GM18526 (cell line): ENCODE data around the gene COL6A2.

Experiments used
- POLR2A ChIP-seq: IDR thresholded peaks from 3 replicates; pipeline ENCODE4 v1.6.1; 2011; ENCODE audit not compliant: insufficient read length; ENCODE audit errors: extremely low read depth

COL6A2 gene

DNA sequence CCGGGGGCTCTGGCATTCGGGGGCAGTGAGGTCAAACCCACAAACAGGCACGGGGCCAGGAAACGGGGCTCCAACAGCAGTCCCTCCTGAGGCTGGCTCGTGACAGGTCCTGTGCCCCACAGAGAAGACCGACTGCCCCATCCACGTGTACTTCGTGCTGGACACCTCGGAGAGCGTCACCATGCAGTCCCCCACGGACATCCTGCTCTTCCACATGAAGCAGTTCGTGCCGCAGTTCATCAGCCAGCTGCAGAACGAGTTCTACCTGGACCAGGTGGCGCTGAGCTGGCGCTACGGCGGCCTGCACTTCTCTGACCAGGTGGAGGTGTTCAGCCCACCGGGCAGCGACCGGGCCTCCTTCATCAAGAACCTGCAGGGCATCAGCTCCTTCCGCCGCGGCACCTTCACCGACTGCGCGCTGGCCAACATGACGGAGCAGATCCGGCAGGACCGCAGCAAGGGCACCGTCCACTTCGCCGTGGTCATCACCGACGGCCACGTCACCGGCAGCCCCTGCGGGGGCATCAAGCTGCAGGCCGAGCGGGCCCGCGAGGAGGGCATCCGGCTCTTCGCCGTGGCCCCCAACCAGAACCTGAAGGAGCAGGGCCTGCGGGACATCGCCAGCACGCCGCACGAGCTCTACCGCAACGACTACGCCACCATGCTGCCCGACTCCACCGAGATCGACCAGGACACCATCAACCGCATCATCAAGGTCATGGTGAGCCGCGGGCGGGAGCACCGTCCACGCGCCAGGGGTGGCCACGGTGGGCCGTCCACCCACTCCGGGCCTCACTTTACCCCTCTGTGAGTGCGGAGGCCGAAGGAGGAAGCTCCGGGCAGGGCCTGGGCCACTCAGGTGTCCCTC is 14.2 kb downstream of the COL6A2 start:
- no peak for TF ChIP-seq POLR2A

DNA sequence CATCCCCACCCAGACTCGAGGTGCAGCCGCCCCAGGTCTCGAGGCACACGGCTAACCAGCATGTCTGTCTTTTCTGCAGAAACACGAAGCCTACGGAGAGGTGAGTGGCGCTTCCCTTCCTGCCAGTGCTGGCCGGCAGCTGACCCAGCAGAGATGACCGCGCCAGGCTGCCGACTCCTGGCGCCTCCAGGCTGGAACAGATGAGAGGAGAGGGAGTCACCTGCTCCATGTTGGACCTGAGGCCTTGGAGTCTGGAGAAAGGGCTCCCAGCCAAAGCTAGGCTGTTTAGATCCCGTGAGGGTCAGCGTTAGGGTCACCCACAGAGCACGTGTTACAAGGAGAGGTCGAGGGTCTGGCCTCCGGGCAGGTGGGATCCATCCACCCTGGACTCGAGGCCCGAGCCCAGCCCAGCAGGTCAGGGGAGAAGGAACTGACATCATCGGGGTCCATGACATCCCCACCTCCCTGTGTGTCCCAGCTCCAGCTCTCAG is 14.9 kb downstream of the COL6A2 start:
- no peak for TF ChIP-seq POLR2A

DNA sequence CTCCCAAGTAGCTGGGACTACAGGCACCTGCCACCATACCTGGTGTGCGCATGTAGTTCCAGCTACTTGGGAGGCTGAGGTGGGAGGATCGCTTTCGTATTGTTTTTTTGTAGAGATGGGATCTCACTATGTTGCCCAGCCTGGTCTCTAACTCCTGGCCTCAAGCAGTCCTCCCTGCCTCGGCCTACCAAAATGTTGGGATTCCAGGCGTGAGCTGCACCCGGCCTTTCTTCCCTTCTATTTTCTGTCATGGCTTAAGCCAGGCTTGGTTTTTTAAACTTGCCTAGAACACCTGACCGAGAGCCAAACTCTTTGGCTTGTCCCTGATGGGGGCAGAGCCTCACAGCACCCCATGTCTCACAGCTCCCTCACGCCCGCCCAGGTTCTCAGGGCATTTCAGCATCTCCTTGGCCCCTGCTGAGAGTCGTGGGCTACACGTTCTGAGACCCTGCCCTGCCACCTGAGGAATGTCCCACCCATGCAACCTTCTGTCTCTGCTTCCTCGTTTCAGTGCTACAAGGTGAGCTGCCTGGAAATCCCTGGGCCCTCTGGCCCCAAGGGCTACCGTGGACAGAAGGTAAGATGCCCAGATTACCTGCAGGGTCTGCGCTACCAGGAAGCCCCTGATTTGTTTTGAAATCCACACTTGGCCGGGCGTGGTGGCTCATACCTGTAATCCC is 15.7 kb downstream of the COL6A2 start:
- no peak for TF ChIP-seq POLR2A

DNA sequence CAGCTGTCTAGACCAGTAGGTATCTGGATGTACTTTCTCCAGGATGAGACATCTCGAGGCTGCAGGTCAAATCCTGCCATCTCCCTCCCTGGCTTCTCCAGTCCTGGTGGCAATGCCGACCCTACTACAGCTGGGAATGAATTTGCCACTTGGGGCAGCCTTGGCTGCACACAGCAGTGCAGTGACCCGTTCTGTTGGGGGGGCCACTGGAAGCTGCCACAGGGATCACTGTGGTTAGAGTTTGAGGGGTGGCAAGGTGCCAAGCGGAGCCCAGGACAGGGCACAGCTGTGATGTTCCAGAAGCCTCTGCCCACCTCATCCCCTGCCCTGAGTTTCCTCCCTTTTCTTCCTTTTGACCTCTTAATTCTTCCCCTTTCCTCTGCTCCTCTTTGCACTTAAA is 17.1 kb downstream of the COL6A2 start:
- no peak for TF ChIP-seq POLR2A

DNA sequence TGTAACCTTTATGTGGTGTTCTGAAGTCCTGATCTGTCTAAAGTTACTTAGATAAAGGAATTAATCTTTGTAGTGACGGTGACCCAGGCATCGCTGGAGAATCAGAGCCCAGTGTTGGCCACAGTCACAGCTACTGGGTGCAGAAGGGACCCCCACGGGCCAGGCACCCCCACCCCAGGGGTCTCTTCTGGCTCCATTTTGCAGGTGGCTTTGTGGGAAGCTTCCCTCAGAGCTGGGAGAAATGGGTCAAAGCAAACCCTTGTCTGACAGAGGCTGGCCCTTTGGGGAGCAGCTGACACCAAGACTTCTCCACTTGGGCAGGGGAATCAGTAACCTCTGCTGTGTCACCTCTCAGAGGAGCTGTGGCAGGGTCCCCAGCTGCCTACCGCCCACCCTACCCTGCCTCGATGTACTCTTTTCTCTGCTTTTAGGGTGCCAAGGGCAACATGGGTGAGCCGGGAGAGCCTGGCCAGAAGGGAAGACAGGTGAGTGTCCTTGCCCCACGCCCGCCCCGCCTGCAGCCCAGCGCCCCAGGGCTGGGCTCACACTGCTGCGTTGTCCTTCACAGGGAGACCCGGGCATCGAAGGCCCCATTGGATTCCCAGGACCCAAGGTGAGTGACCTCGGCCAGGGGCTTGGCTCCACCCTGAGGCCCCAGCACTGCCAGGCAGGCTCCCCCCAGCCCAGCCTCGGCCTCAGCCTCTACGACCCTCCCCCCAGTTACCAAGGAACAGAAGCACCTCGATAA is 17.7 kb downstream of the COL6A2 start:
- TF ChIP-seq POLR2A: no peak

DNA sequence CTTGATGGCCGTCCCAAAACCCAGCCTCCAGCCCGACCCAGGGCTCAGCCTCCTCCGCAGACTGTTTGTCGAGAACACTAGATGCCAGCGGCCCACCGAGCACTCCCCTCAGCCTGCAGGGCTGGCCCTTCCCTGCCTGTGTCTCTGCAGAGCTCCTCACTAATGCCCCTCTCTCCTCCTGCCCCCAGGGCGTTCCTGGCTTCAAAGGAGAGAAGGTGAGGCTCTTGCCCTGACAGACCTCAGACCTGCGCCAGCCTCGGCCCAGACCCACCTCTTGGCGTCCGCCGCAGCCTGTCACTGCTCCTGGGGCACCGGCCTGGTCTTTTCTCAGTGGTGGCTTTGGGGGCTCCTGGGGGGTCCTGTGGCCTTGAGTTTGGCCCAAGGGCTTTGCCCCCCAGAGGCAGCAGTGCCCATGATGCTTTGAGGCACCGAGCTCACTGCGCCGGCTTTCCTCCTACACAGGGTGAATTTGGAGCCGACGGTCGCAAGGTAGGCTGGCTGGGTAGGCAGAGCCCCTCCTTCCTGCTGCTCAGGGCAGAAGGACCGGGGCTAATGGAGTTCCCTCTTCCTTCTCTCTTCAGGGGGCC is 18.4 kb downstream of the COL6A2 start:
- no peak for TF ChIP-seq POLR2A

DNA sequence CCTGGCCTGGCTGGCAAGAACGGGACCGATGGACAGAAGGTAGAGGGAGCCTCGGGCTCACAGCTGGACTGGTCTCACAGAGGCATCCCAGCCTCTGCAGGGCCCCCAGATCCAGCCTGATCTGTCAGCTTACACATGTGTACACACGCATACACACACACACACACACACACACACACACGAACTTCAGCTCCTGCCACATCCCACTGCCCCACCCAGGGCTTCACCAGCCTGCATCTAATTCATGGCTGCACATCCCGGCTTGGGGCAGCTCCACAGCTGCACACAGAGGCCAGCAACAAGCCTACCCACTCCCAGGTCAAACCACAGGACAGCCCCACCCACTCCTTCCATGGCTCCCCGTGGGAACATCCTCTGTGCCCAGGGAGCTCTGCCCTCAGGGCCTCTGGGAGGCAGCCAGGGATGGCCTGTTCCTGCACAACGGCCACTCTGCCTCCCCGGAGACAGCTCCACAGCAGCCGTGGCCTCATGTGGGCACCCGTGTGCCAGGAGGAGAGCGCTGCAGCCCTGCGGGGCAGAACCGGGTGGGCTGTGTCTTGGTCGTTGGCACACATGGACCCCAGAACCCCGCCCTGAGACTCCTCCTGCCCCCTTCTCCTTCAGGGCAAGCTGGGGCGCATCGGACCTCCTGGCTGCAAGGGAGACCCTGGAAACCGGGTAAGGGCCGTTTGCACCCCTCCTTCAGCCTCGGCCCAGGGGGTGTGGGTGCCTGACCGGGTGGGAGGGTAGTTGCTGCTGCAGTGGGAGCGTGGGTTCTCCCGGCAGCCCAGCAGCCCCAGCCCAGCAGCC is 19.1 kb downstream of the COL6A2 start:
- no peak for TF ChIP-seq POLR2A

DNA sequence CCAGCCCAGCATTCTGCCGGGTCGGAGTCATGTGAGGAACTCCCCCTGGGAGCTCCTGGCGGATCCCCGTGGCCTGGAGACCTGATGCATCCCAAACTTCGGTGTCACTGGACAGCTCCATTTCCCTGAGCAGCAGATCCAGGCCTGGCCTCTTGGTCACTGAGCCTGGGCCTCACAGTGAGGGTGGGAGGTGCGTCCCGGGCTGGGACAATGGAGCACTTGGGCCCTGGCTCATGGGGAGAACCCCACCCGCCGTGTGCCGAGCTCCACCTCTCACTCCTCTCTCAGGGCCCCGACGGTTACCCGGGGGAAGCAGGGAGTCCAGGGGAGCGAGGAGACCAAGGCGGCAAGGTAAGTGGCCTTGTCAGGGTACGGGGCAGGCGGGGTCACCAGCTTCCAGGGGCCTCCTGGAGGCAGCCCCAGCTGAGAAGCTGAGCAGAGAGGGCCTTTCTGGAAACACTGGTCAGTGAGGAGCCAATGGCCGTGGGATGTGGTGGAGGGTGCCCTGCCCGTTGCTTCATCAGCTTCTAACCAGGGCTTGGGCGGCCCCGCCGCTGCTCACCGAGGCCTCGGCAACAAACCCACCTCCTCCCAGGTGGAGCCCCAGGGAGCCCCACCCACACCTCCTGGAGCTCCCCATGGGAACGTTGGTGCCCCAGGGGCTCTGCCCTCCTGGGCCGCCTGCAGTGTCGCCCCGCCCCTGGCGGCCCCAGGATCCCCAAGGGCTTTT is 19.8 kb downstream of the COL6A2 start:
- TF ChIP-seq POLR2A: no peak

DNA sequence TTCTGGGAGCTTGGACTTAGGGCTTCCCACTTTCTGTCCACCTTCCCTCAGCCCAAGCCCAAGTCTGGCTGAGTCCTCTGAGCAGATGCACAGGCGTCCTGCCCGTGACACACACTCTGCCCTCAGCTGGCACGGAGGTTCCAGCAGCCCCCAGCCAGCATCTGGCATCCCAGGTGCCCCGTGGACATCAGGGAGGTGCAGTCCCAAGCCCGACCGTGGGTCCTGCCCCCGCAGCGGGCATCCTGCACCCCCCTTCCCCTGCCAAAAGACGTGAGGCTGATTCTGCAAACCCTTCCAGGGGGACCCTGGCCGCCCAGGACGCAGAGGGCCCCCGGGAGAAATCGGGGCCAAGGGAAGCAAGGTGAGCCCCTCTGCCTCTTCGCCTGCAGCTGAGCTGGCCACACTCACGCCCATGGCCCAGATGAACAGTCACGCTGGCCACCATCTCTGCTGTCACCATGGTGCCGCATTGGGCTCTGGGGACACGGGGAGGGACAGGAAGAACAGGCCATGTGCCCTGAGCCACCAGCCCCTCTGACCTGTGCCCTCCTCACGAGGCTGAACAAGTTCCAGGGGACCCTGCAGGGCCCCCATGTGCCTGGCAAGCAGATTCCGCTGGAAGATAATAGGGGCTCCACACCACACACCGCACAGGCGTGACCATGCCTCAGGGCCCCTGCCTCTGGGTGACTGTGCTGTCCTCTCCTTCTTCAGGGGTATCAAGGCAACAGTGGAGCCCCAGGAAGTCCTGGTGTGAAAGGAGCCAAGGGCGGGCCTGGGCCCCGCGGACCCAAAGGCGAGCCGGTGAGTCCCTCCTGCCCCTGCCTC is 20.6 kb downstream of the COL6A2 start:
- no peak for TF ChIP-seq POLR2A

DNA sequence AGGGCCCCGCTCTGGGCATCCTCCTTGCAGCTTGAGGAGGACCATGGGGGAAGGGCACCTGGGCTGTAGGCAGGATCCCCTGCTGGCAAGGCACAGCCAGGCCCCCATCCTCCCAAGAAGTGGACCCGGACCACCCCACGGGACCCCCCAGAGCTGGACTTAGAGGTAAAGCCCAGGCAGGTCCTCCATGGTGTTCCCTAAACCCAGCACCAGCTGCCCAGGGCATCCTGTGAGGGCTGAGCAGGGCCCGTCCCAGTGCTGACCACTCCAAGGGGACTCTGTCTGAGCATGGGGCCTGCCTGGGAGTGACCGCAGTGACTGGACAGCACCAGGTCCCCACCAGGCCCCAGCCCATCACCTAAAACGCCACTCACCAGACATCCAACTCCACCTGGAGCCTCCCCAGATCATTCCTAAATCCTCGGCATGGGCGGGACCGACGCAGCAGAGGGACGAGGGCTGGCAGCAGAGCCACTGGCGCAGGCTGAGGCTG is 21.3 kb downstream of the COL6A2 start:
- TF ChIP-seq POLR2A: no peak

DNA sequence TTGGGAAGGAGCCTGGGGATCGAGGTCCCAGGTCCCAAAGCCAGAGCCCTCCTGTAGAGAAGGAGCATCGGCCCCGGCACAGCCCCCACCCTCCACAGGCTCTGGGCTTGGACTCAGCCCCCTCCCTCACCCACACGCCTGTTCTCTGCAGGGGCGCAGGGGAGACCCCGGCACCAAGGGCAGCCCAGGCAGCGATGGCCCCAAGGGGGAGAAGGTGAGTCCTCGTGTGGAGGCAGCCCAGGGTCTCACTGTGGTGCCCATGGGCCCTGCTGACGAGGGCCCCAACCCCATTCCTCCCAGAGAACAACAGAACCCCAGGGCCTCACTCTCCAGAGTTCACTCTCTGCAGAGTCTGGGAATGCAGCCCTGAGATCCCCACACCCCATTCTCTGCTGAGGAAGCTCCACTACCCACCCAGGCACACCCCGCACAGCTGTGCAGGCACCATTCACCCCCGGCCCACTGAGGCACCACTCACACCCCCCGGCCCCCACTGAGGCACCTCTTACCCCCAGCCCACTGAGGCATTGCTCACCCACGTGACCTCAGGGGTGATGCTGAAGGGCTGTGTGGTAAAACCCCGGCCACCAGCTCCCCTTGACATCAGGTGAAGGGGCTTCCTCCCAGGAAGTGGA is 21.8 kb downstream of the COL6A2 start:
- no peak for TF ChIP-seq POLR2A
